MCF 10A (cell line): Measurements from ENCODE around the gene TAMM41. TPM values are rescaled to one million over a fixed set of nuclear protein-coding genes. Genes with fewer than 3 reads are reported as not detected.

Experiments used
- BruUV-seq: library from RNA; stranded (reverse); fragments of 400-500 nt; replicated peaks from 2 replicates; lab custom pipeline; 2021; lab: Mats Ljungman, UMichigan
- CTCF ChIA-PET: fragments of 300-600 bp; sonication (Branson Sonifier 250); formaldehyde crosslinking; extraction: SDS; loops from one replicate; lab custom pipeline; 2021; ENCODE audit warnings: antibody characterized with exemption, inconsistent platforms; lab: Yijun Ruan, JAX
- POLR2A ChIA-PET: fragments of 300-600, 350-650 bp; sonication (Branson Sonifier 250); formaldehyde crosslinking; extraction: SDS; loops from one replicate; lab custom pipeline; 2020; ENCODE audit warnings: antibody characterized with exemption, inconsistent platforms; lab: Yijun Ruan, JAX
- DNase-seq: peaks from one replicate; pipeline ENCODE4 v3.0.0-alpha.2; 2018; ENCODE audit not compliant: unreplicated experiment
- H3K27ac Mint-ChIP-seq: one replicate; pipeline ENCODE4 v1.8.0; 2022; ENCODE audit warnings: mild to moderate bottlenecking, low read depth, mixed read lengths; ENCODE audit not compliant: unreplicated experiment
- H3K27me3 Mint-ChIP-seq: one replicate; pipeline ENCODE4 v1.8.0; 2022; ENCODE audit warnings: mixed read lengths; ENCODE audit not compliant: insufficient read depth, unreplicated experiment
- H3K36me3 Mint-ChIP-seq: one replicate; pipeline ENCODE4 v1.8.0; 2022; ENCODE audit warnings: mild to moderate bottlenecking, moderate library complexity, mixed read lengths; ENCODE audit not compliant: insufficient read depth, unreplicated experiment
- H3K4me1 Mint-ChIP-seq: one replicate; pipeline ENCODE4 v1.8.0; 2022; ENCODE audit warnings: mixed read lengths; ENCODE audit not compliant: insufficient read depth, unreplicated experiment
- H3K4me3 Mint-ChIP-seq: one replicate; pipeline ENCODE4 v1.8.0; 2022; ENCODE audit warnings: mild to moderate bottlenecking, moderate library complexity, mixed read lengths; ENCODE audit not compliant: unreplicated experiment
- H3K9me3 Mint-ChIP-seq: one replicate; pipeline ENCODE4 v1.8.0; 2022; ENCODE audit warnings: mixed read lengths; ENCODE audit not compliant: unreplicated experiment
- intact Hi-C: fragments of 100-400 bp; cut with micrococcal nuclease; formaldehyde crosslinking; loops from 2 replicates; pipeline ENCODE4 v1.14.1; 2022
- total RNA-seq: library from RNA; stranded (reverse); gene quantifications from 2 replicates; pipeline ENCODE4 v1.2.3, GENCODE V29; 2022
- TF ChIP-seq, protein P1 (sequence below): fragments of 200-600 bp; IDR thresholded peaks from one replicate; pipeline ENCODE4 v1.8.0; 2022; ENCODE audit warnings: antibody characterized with exemption, mild to moderate bottlenecking; ENCODE audit not compliant: unreplicated experiment

Gene TAMM41
- total RNA-seq, 1 experiment from 2014 or later, result 26.2 TPM

DNA sequence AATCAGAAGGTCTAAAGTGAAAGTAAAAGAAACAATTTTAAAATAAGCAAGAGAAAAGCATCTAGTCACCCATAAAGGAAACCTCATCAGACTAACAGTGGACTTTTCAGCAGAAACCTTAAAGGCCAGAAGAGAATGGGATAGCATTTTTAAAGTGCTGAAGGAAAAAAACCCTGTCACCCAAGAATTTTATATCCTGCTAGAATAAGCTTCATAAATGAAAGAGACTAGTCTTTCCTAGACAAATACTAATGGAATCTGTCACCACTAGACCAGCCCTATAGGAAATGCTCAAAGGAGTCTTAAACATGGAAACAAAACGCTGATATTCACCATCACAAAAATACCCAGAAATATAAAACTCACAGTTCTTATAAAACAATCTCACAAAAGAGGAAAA is 46.9 kb downstream of the TAMM41 start:
- TF ChIP-seq, protein P1, sequence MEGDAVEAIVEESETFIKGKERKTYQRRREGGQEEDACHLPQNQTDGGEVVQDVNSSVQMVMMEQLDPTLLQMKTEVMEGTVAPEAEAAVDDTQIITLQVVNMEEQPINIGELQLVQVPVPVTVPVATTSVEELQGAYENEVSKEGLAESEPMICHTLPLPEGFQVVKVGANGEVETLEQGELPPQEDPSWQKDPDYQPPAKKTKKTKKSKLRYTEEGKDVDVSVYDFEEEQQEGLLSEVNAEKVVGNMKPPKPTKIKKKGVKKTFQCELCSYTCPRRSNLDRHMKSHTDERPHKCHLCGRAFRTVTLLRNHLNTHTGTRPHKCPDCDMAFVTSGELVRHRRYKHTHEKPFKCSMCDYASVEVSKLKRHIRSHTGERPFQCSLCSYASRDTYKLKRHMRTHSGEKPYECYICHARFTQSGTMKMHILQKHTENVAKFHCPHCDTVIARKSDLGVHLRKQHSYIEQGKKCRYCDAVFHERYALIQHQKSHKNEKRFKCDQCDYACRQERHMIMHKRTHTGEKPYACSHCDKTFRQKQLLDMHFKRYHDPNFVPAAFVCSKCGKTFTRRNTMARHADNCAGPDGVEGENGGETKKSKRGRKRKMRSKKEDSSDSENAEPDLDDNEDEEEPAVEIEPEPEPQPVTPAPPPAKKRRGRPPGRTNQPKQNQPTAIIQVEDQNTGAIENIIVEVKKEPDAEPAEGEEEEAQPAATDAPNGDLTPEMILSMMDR, result no peak
- ChIA-PET CTCF (interaction anchor here (1.4 kb wide), 1 partner anchor 26 kb away, joined by 3 read pairs; no protein-coding TSS in a partner anchor), POLR2A (interaction anchor here (1.2 kb wide), 1 partner anchor 29 kb away, joined by 5 read pairs; no protein-coding TSS in a partner anchor)
- H3K36me3 Mint-ChIP-seq, result peaks cover 42% of the 10 kb centered on the region
- H3K9me3 Mint-ChIP-seq, result peaks cover 10% of the 10 kb centered on the region
- H3K27me3 Mint-ChIP-seq, result no peaks in the 10 kb centered on the region
- no peak overlapping the region for H3K27ac Mint-ChIP-seq
- no peak overlapping the region for H3K4me3 Mint-ChIP-seq
- peaks cover 8% of the 10 kb centered on the region for H3K4me1 Mint-ChIP-seq
- no peak for DNase-seq
- BruUV-seq, result no TSS peak
- intact Hi-C loops, result loop anchor here (10.0 kb wide), 1 partner anchor 215 kb away; no protein-coding TSS in a partner anchor

DNA sequence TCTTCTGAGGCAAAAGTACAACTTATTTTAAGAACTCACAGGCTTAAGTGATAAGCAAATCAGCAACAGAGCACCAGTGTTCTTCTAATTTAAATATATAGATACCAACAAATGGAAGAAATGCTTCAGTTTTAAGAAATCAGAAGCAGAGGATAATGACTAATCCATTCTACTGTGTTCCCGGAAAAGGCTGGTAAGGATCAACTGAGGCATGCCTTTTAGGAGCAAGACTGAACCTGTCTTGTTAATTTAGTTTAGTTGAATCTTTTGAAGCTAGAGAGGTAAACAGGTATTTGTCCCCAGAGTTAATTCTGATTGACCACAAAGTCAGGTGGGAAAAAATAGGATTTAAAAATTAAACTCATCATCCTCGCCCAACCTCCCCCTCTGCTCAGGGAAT is 51.8 kb downstream of the TAMM41 start:
- H3K27ac Mint-ChIP-seq, result no peak overlapping the region

DNA sequence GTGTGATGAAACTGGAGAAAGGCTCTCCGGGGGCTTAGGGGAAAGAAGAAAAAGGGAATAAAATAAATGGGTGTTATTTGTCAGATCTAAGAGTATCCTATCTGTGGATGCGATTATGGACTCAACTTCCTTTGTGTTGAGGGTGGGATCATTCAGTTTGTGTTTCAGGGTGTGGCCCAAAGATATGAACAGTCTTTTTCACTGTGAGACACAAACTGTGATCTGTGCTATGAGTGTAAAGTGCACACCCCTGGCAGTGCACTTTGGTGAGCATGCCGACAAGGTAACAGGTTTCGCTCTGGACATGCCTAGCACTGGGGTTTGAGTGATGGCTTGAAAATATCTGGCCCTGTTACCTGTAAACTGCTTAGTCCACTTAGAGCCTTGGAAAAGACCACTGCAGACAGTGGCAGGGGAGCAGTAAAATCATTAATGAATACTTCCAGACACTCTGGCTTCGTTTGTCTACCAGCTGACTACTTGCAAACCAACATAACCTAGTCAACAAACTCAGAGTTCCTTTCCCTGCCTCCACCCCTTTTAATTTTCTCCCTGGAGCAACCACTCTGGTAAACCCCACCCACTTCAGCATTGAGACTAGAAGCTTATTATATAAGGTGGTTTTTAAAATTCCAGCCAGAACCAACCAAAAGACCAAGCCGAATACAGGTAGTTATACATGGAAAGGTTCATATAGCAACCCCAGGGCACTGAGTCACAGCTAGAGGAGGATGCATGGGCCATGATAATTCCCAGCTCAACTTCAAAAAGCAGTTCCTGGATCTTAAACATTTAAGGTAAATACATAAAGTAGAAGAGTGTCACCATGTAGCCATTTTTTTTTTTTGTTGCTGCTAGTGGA is 55.1 kb downstream of the TAMM41 start:
- no peak overlapping the region for H3K27ac Mint-ChIP-seq

More for the DNA sequence above, 51.8 kb downstream of the TAMM41 start:
- Mint-ChIP-seq H3K4me1 (peaks cover 8% of the 10 kb centered on the region), H3K36me3 (peaks cover 30% of the 10 kb centered on the region), H3K27me3 (no peaks in the 10 kb centered on the region), H3K4me3 (no peak overlapping the region), H3K9me3 (no peaks in the 10 kb centered on the region)
- intact Hi-C loops, result no loop called here
- TF ChIP-seq, protein P1, result no peak
- ChIA-PET CTCF (interaction anchor here (0.7 to 1.7 kb wide), 4 partner anchors 13 to 416 kb away, joined by 3 to 8 read pairs (median 4); no protein-coding TSS in a partner anchor), POLR2A (interaction anchor here (0.7 to 1.0 kb wide), 2 partner anchors 16 to 24 kb away, joined by 3 to 5 read pairs; no protein-coding TSS in a partner anchor)
- no TSS peak for BruUV-seq
- no peak for DNase-seq

More for the DNA sequence above, 55.1 kb downstream of the TAMM41 start:
- Mint-ChIP-seq H3K9me3 (no peaks in the 10 kb centered on the region), H3K27me3 (no peaks in the 10 kb centered on the region), H3K4me1 (peaks cover 8% of the 10 kb centered on the region), H3K36me3 (peaks cover 50% of the 10 kb centered on the region), H3K4me3 (no peak overlapping the region)
- TF ChIP-seq, protein P1, result no peak
- POLR2A ChIA-PET, result interaction anchor here (0.5 kb wide), 1 partner anchor 184 kb away, joined by 3 read pairs; no protein-coding TSS in a partner anchor
- BruUV-seq, result no TSS peak
- CTCF ChIA-PET, result interaction anchor here (0.7 to 1.1 kb wide), 2 partner anchors 13 to 62 kb away, joined by 3 to 8 read pairs; no protein-coding TSS in a partner anchor
- no peak for DNase-seq
- intact Hi-C loops, result no loop called here
